MM.1S (cell line): Measurements from ENCODE around the gene DHRSX.

Source experiments
- EZH2 ChIP-seq: fragments of 300-600 bp; sonication (generic); optimal IDR thresholded peaks from 2 replicates; pipeline ENCODE3; 2017; ENCODE audit warnings: low read depth, mild to moderate bottlenecking, antibody characterized with exemption, low read length, mixed read lengths
- TF ChIP-seq, protein P1 (sequence below): fragments of 300-600 bp; sonication (generic); IDR thresholded peaks from 2 replicates; pipeline ENCODE4 v1.5.1; 2016; ENCODE audit warnings: antibody characterized with exemption, low read length, mixed read lengths

GRCh38 chrX:2500803-2501558 lies at the start of gene DHRSX, which contains the start of gene ZBED1:
- no peak for TF ChIP-seq EZH2
- TF ChIP-seq, protein P1, sequence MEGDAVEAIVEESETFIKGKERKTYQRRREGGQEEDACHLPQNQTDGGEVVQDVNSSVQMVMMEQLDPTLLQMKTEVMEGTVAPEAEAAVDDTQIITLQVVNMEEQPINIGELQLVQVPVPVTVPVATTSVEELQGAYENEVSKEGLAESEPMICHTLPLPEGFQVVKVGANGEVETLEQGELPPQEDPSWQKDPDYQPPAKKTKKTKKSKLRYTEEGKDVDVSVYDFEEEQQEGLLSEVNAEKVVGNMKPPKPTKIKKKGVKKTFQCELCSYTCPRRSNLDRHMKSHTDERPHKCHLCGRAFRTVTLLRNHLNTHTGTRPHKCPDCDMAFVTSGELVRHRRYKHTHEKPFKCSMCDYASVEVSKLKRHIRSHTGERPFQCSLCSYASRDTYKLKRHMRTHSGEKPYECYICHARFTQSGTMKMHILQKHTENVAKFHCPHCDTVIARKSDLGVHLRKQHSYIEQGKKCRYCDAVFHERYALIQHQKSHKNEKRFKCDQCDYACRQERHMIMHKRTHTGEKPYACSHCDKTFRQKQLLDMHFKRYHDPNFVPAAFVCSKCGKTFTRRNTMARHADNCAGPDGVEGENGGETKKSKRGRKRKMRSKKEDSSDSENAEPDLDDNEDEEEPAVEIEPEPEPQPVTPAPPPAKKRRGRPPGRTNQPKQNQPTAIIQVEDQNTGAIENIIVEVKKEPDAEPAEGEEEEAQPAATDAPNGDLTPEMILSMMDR, result no peak
